SK-N-SH (cell line): Measurements from ENCODE around the gene EXOC3L1. TPM values are rescaled to one million over a fixed set of nuclear protein-coding genes. Genes with fewer than 3 reads are reported as not detected.

Experiments used
- CTCF ChIA-PET: fragments of 300-600, 350-600 bp; formaldehyde crosslinking; extraction: SDS; loops from one replicate; lab custom pipeline; 2021; lab: Yijun Ruan, JAX
- POLR2A ChIA-PET: fragments of 350-600 bp; sonication (Branson Sonifier 250); formaldehyde crosslinking; extraction: SDS; loops from one replicate; lab custom pipeline; 2020; ENCODE audit warnings: antibody characterized with exemption, inconsistent platforms; lab: Yijun Ruan, JAX
- DNase-seq: peaks from one replicate; pipeline ENCODE4 v3.0.0; 2012
- H2AFZ ChIP-seq: fragments of 200-600 bp; sonication (generic); 2 replicates; pipeline ENCODE4 v1.8.1; 2016; ENCODE audit warnings: antibody characterized with exemption, mild to moderate bottlenecking, low read depth
- H3F3A ChIP-seq: fragments of 200-600 bp; sonication (generic); replicated peaks from 2 replicates; pipeline ENCODE3; 2016; ENCODE audit warnings: antibody characterized with exemption, mild to moderate bottlenecking; ENCODE audit not compliant: insufficient read depth
- H3K27ac ChIP-seq, 2 experiments: fragments of 200-500 bp in 1 of 2; fragments of 200-600 bp in 1 of 2; sonication (Bioruptor generic) in 1 of 2; sonication (generic), shearing (Covaris generic) in 1 of 2; 2 replicates each; pipeline versions ENCODE4 v1.5.1 to v1.6.1; 2014 to 2016; ENCODE audit warnings: low read depth in 2 of 2, inconsistent platforms in 1 of 2, low read length in 1 of 2, mild to moderate bottlenecking in 1 of 2, mixed read lengths in 1 of 2
- H3K27me3 ChIP-seq: fragments of 200-600 bp; sonication (generic), shearing (Covaris generic); 2 replicates; pipeline ENCODE4 v1.6.1; 2016; ENCODE audit warnings: mixed run types; ENCODE audit not compliant: insufficient read depth
- H3K36me3 ChIP-seq, 2 experiments: fragments of 200-500 bp in 1 of 2; fragments of 200-600 bp in 1 of 2; sonication (Bioruptor generic) in 1 of 2; sonication (generic) in 1 of 2; replicated peaks in 1 of 2; 2 replicates each; pipeline versions ENCODE3 to v1.5.1; 2014 to 2016; ENCODE audit warnings: low read length in 1 of 2, mild to moderate bottlenecking in 1 of 2; ENCODE audit not compliant: insufficient read depth in 2 of 2, control insufficient read depth in 1 of 2
- H3K4me1 ChIP-seq, 2 experiments: fragments of 200-500 bp in 1 of 2; fragments of 200-600 bp in 1 of 2; sonication (Bioruptor generic) in 1 of 2; sonication (generic), shearing (Covaris generic) in 1 of 2; 2 replicates each; pipeline versions ENCODE4 v1.5.1 to v1.6.1; 2014 to 2016; ENCODE audit warnings: low read depth in 1 of 2, low read length in 1 of 2, mixed run types in 1 of 2; ENCODE audit not compliant: insufficient read depth in 2 of 2, control insufficient read depth in 1 of 2
- H3K4me2 ChIP-seq: fragments of 200-600 bp; sonication (generic), shearing (Covaris generic); 2 replicates; pipeline ENCODE4 v1.6.1; 2017; ENCODE audit warnings: mixed run types
- H3K4me3 ChIP-seq, 2 experiments: fragments of 200-500 bp in 1 of 2; fragments of 200-600 bp in 1 of 2; sonication (Bioruptor generic) in 1 of 2; sonication (generic), shearing (Covaris generic) in 1 of 2; 2 replicates each; pipeline versions ENCODE4 v1.5.1 to v1.8.1; 2014 to 2016; ENCODE audit warnings: low read depth in 2 of 2, inconsistent platforms in 1 of 2, low read length in 1 of 2, mild to moderate bottlenecking in 1 of 2, mixed read lengths in 1 of 2, moderate library complexity in 1 of 2
- H3K79me2 ChIP-seq: fragments of 200-600 bp; sonication (generic); 2 replicates; pipeline ENCODE4 v1.8.1; 2017; ENCODE audit warnings: mild to moderate bottlenecking; ENCODE audit not compliant: insufficient read depth
- H3K9ac ChIP-seq: fragments of 200-600 bp; sonication (generic); 2 replicates; pipeline ENCODE4 v1.6.1; 2017; ENCODE audit warnings: mixed run types
- H3K9me2 ChIP-seq: fragments of 200-600 bp; sonication (generic); 2 replicates; pipeline ENCODE4 v1.6.1; 2017; ENCODE audit warnings: mixed run types
- H3K9me3 ChIP-seq: fragments of 200-600 bp; sonication (generic); 2 replicates; pipeline ENCODE4 v1.6.1; 2017; ENCODE audit warnings: mixed run types, mild to moderate bottlenecking, moderate library complexity
- H4K20me1 ChIP-seq: fragments of 200-600 bp; sonication (generic); 2 replicates; pipeline ENCODE4 v1.6.1; 2017; ENCODE audit warnings: mild to moderate bottlenecking, mixed run types; ENCODE audit not compliant: insufficient read depth
- CHD2 ChIP-seq: fragments of 150-350 bp; IDR thresholded peaks from 2 replicates; pipeline ENCODE4 v1.6.1; 2018; ENCODE audit warnings: low read length; ENCODE audit not compliant: partially characterized antibody
- ELF1 ChIP-seq: IDR thresholded peaks from 2 replicates; pipeline ENCODE4 v1.4.0; 2012
- EP300 ChIP-seq, 2 experiments: IDR thresholded peaks; 2 replicates each; pipeline versions ENCODE4 v1.4.0 to v1.6.1; 2012; ENCODE audit warnings: borderline replicate concordance in 1 of 2, low read depth in 1 of 2, low read length in 1 of 2
- GABPA ChIP-seq: IDR thresholded peaks from 2 replicates; pipeline ENCODE4 v1.4.0; 2012; ENCODE audit warnings: low read depth, mild to moderate bottlenecking
- GATA2 ChIP-seq: sonication (generic); formaldehyde crosslinking; IDR thresholded peaks from 2 replicates; pipeline ENCODE4 v1.5.0; 2020; ENCODE audit warnings: mild to moderate bottlenecking, missing genetic modification reagents
- MAX ChIP-seq: IDR thresholded peaks from 2 replicates; pipeline ENCODE4 v1.4.0; 2012; ENCODE audit warnings: low read depth
- NFIC ChIP-seq: IDR thresholded peaks from 2 replicates; pipeline ENCODE4 v1.4.0; 2012; ENCODE audit warnings: borderline replicate concordance
- NRF1 ChIP-seq: IDR thresholded peaks from 2 replicates; pipeline ENCODE4 v1.6.1; 2012; ENCODE audit warnings: low read depth, mild to moderate bottlenecking, low read length
- PBX3 ChIP-seq: IDR thresholded peaks from 2 replicates; pipeline ENCODE4; 2012
- RAD21 ChIP-seq: IDR thresholded peaks from 2 replicates; pipeline ENCODE4 v1.6.1; 2012; ENCODE audit warnings: mild to moderate bottlenecking, low read length
- SIN3A ChIP-seq: IDR thresholded peaks from 2 replicates; pipeline ENCODE4 v1.6.1; 2012; ENCODE audit warnings: low read depth, mild to moderate bottlenecking, low read length, moderate library complexity, borderline replicate concordance
- TCF12 ChIP-seq: IDR thresholded peaks from 2 replicates; pipeline ENCODE4 v1.4.0; 2012
- WGBS: methylation state at CpG from one replicate; pipeline ENCODE4 v1.1.6; 2017; ENCODE audit warnings: low lambda C conversion rate; 5-methylcytosine and 5-hydroxymethylcytosine counted together
- polyA plus RNA-seq, 3 experiments: library from polyadenylated mRNA; depleted of rRNA; stranded (reverse); fragments of >200 nt; gene quantifications; 2 replicates each; pipeline ENCODE4 v1.2.3, GENCODE V29; 2012
- TF ChIP-seq, protein P1 (sequence below): fragments of 200-600 bp; sonication (generic); IDR thresholded peaks from 2 replicates; pipeline ENCODE4 v1.6.1; 2017; ENCODE audit warnings: antibody characterized with exemption, mild to moderate bottlenecking, moderate library complexity
- TF ChIP-seq, protein P2 (sequence below): fragments of 150-350 bp; IDR thresholded peaks from 2 replicates; pipeline ENCODE4 v1.6.1; 2017; ENCODE audit warnings: antibody characterized with exemption, low read length, low read depth, borderline replicate concordance

The EXOC3L1 gene
- polyA plus RNA-seq, 1 of the 3 experiments (the other 2 are of a cell fraction), result 0.46 TPM

- H3K9me3 ChIP-seq, result no peaks in the 10 kb centered on the region
- 0 out of 2 replicates have a peak, but pooled peaks have one; percentile 35 for TF ChIP-seq NRF1
- no peak for TF ChIP-seq PBX3
- TF ChIP-seq, all 33 proteins: peak for 1
- 97% methylated on average over 6 of the region's 59 CpGs for WGBS
- Histone ChIP-seq H3K36me3 (no peaks in the 10 kb centered on the region), H3K4me3 (peak overlapping the region; percentile 81 to 82), H3K27ac (peak overlapping the region; percentile 92 to 97), H3F3A (peaks cover 34% of the 10 kb centered on the region), H3K9ac (peak overlapping the region; percentile 96; the same call in 1 of the 2 replicates), H3K79me2 (peaks cover 18% of the 10 kb centered on the region), H3K27me3 (no peaks in the 10 kb centered on the region), H3K9me2 (no peaks in the 10 kb centered on the region), H4K20me1 (no peaks in the 10 kb centered on the region; the same call in 1 of the 2 replicates), H3K4me1 (peaks cover 22 to 26% of the 10 kb centered on the region in 2 experiments), H3K4me2 (peak overlapping the region; percentile 92), H2AFZ (peak overlapping the region; percentile 58; the same call in 1 of the 2 replicates)
- POLR2A ChIA-PET, result interaction anchor here (1.0 to 2.0 kb wide), 6 partner anchors 9 to 43 kb away, joined by 3 to 12 read pairs (median 4); partner anchors contain the start of genes HSF4, NOL3 and TMEM208
- peak; percentile 76 for DNase-seq
- CTCF ChIA-PET, result interaction anchor here (0.6 to 4.2 kb wide), 24 partner anchors 10 to 289 kb away, joined by 3 to 27 read pairs (median 4); partner anchors contain the start of genes NOL3, TMEM208 and ZDHHC1
These were observed 5.4 kb downstream of the EXOC3L1 start for GRCh38 chr16:67184453-67184994.

DNA sequence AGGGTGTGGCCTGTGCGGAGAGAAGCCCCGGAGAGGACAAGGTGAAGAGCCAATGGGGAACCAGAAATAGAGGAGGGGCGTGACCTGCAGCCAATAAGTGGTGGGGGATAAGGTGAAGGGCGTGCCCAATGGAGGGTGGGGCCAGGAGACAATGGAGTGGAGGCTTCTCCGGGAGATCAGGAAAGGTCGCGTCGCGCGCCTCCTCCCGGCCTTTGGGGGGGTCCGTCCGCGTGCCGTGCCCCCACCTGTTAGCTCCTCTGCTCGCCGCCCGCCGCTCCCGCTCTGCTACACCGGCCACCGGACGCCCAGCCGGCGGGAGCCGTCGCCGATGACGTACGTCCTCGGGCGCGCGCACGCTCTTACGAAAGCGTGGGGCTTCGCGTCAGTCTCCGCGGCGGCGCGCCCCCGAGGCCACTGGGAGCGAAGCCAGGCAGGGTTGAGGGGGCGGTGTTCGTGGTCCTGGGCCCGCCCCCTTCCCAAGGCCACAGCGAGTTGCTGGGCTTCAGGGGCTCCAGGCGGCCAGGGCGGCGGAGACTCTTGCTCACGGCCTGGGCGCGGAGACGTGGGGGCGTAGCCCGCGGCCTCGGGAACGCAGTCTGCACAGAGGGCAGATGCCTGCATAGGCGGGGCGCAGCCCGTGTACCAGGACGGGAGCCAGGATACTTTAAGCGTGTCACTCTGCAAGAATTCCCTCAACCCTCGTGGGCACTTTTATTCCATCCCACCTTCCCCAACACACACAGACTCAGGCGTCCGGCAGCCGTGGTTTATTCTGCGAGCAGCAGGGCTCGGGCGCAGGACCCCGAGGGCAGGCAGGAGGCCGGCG is 6.1 kb downstream of the EXOC3L1 start, which contains the start of gene MATCAP1:
TSS of gene MATCAP1 (minus strand) at position 337 of the 826 bp plus-strand sequence. CDS start 3,353 bp downstream, outside the sequence.
- Histone ChIP-seq H3K4me3 (peak within 1 kb of the TSS; percentile 81 to 82), H3K9ac (peak within 1 kb of the TSS; percentile 96), H3F3A (peaks cover 36% of the 10 kb centered on the region), H3K79me2 (peaks cover 21% of the 10 kb centered on the region), H3K4me2 (peak within 1 kb of the TSS; percentile 92), H3K9me3 (no peaks in the 10 kb centered on the region), H3K27me3 (no peaks in the 10 kb centered on the region), H3K36me3 (no peaks in the 10 kb centered on the region), H3K27ac (peak within 1 kb of the TSS; percentile 92 to 97), H3K9me2 (no peaks in the 10 kb centered on the region), H2AFZ (peak within 1 kb of the TSS; percentile 66; the same call in 1 of the 2 replicates), H4K20me1 (no peaks in the 10 kb centered on the region; the same call in none of the 2 replicates), H3K4me1 (peaks cover 22 to 29% of the 10 kb centered on the region in 2 experiments)
- ChIA-PET POLR2A (interaction anchor here (0.7 to 2.0 kb wide), 7 partner anchors 8 to 77 kb away, joined by 3 to 12 read pairs (median 5); partner anchors contain the start of genes HSF4 and NOL3), CTCF (interaction anchor here (0.6 to 4.2 kb wide), 11 partner anchors 9 to 288 kb away, joined by 3 to 27 read pairs (median 6); partner anchors contain the start of gene NOL3)
- peak; percentile 99 for DNase-seq
- WGBS, result under 1% methylated on average over 30 of the region's 77 CpGs
- TF ChIP-seq SIN3A (peak; percentile 30; the same call in 1 of the 2 replicates), PBX3 (peak; percentile 98), EP300 (IDR thresholded peaks at IDR 0.05; ENCODE audit: borderline replicate concordance in 1 of 2, low read depth in 1 of 2, low read length in 1 of 2) (no peak), TCF12 (no peak), CHD2 (no peak), ELF1 (no peak), MAX (peak; percentile 37; the same call in 1 of the 2 replicates), NFIC (peak; percentile 44; the same call in 1 of the 2 replicates), RAD21 (no peak), GATA2 (CRISPR knock-in tag) (no peak), GABPA (no peak)
- TF ChIP-seq, protein P1, sequence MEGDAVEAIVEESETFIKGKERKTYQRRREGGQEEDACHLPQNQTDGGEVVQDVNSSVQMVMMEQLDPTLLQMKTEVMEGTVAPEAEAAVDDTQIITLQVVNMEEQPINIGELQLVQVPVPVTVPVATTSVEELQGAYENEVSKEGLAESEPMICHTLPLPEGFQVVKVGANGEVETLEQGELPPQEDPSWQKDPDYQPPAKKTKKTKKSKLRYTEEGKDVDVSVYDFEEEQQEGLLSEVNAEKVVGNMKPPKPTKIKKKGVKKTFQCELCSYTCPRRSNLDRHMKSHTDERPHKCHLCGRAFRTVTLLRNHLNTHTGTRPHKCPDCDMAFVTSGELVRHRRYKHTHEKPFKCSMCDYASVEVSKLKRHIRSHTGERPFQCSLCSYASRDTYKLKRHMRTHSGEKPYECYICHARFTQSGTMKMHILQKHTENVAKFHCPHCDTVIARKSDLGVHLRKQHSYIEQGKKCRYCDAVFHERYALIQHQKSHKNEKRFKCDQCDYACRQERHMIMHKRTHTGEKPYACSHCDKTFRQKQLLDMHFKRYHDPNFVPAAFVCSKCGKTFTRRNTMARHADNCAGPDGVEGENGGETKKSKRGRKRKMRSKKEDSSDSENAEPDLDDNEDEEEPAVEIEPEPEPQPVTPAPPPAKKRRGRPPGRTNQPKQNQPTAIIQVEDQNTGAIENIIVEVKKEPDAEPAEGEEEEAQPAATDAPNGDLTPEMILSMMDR, result no peak
- TF ChIP-seq, protein P2, sequence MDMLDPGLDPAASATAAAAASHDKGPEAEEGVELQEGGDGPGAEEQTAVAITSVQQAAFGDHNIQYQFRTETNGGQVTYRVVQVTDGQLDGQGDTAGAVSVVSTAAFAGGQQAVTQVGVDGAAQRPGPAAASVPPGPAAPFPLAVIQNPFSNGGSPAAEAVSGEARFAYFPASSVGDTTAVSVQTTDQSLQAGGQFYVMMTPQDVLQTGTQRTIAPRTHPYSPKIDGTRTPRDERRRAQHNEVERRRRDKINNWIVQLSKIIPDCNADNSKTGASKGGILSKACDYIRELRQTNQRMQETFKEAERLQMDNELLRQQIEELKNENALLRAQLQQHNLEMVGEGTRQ, result no peak
